HG03558 (cell line): ENCODE measurements around the gene POPDC3.
"Not testable (repeated sequence)": the region's sequence is repeated elsewhere in the genome, so short reads cannot be mapped to it uniquely, and the experiment has no call there.

Experiments used
- ATAC-seq: cut with Tn5 transposase; IDR thresholded peaks from one replicate; pipeline ENCODE4 v1.9.1; 2021; ENCODE audit warnings: moderate number of reproducible peaks; ENCODE audit not compliant: unreplicated experiment; ENCODE audit errors: extremely low read depth

The POPDC3 gene

GRCh38 chr6:105179244-105180065 is at the start of gene POPDC3:
Gene POPDC3, minus strand, starts transcription at chr6:105180014. Its CDS starts 18,105 bp downstream, at chr6:105161909.
- no peak for ATAC-seq

- ATAC-seq = no peak
Observed at GRCh38 chr6:105227295-105227767, 47.5 kb upstream of the POPDC3 start.

- no peak for ATAC-seq
Observed at GRCh38 chr6:105226598-105227294, 46.9 kb upstream of the POPDC3 start.

GRCh38 chr6:105223242-105223641 is 43.4 kb upstream of the POPDC3 start:
- no peak for ATAC-seq

- not testable (repeated sequence) for ATAC-seq
Observed at GRCh38 chr6:105221219-105221618, 41.4 kb upstream of the POPDC3 start.

DNA sequence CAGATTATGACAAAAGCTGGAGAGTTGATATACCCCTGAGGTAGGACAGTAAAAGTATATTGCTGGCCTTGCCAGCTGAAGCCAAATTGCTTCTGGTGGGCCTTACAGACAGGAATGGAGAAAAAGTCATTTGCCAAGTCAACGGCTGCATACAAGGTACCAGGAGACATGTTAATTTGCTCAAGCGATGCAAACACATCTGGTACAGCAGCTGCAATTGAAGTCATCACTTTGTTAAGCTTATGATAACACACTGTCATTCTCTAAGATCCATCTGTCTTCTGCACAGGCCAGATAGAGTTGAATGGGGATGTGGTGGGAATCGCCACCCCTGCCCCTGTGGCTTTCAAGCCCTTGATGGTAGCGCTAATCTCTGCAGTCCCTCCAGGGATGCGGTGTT is 40.4 kb upstream of the POPDC3 start:
- ATAC-seq = no peak

- not testable (repeated sequence) for ATAC-seq
Observed at GRCh38 chr6:105219218-105219617, 39.4 kb upstream of the POPDC3 start.

DNA sequence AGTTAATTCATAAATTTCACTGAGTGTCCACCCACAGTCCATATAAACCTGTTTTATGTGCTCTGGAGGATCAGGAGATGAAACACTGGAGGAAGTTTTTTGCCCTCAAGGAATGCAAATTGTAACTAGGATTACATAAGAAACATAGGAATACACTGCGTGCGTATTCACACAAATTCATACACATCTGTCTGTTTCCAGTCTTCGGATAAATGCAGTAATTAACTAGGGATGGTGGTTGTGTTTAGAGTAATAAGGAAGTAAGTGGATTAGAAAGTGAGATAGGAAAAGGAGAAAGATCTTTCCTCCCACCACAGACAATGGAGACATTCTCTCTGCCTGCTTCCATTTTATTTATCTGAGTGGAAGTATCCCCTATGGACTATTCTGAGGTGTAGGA is 35.7 kb upstream of the POPDC3 start:
- ATAC-seq = no peak

DNA sequence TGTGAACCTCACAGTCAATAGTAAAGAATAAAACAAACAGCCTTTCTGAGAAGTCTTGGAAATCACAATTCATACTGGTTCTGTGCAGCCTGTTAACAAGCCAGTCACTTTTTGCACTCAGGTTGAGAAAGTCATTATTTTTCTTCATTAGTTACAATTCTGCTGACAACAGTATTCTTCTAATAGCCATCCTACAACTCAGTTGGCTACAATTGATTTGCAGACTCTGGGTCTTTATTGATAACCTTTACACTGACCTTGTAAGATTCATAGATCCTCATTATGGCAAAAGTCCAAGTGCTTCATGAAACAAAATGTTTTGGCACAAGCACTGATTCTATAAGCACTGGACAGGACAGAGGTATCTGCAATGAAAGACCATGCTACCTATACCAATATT is 34.9 kb upstream of the POPDC3 start:
- no peak for ATAC-seq

GRCh38 chr6:105213272-105213671 is 33.5 kb upstream of the POPDC3 start:
- no peak for ATAC-seq

- no peak for ATAC-seq
Observed at GRCh38 chr6:105212587-105212986, 32.8 kb upstream of the POPDC3 start.

DNA sequence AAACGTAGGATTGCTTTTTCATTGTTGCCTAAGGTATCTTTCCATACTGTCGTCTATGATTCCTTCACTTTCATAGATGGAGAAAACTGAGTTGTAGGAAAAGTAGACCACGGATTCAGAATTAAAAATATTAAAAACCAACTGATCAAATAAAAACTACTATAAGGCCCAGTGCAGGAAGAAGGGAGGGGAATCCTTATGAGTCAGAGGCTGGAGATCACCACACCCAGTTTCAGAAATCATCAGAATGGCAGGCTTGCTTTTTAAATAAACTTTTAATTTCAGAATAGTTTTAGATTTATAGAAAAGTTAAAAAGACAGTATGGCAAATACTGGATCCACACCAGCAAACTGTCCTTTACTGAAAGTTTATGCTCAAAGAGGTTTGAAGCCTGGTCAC is 32.0 kb upstream of the POPDC3 start:
- no peak for ATAC-seq

- no peak for ATAC-seq
Observed at GRCh38 chr6:105210932-105211531, 31.2 kb upstream of the POPDC3 start.

GRCh38 chr6:105209950-105210706 is 30.3 kb upstream of the POPDC3 start:
- ATAC-seq = no peak

DNA sequence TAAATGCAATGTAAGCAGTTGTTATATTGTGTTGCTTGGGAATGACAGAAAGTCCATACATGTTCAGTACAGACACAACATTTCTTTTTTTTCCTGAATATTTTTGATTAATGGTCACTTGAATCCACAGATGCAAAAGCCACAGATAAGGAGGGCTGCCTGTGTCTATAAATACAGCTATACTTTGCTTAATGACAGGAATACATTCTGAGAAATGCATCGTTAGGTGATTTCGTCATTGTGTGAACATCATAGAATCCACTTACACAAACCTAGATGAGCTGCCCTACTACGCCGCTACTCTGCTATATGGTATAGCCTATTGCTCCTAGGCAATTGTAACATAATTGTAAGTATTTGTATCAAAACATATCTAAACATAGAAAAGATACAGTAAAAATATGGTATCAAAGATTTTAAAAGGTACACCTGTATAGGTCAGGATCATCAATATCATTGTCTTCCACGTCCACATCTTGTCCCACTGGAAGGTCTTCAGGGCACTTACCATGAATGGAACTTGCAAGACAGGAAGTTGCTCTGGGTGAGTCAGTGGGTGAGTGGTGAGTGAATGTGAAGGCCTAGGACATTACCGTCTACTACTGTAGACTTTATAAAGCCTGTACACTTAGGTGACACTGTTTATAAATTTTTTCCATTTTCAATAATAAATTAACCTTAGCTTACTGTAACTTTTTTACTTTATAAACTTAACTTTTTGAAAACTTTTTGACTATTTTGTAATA is 27.9 kb upstream of the POPDC3 start:
- ATAC-seq = no peak

GRCh38 chr6:105204768-105205167 is 25.0 kb upstream of the POPDC3 start:
- ATAC-seq = no peak

- ATAC-seq = no peak
Observed at GRCh38 chr6:105204331-105204730, 24.5 kb upstream of the POPDC3 start.

GRCh38 chr6:105202486-105202885 is 22.7 kb upstream of the POPDC3 start:
- no peak for ATAC-seq

- ATAC-seq = no peak
Observed at GRCh38 chr6:105200133-105200730, 20.4 kb upstream of the POPDC3 start.
